Activated CD4-positive, CD25-positive, alpha-beta regulatory T cell treated with anti-CD3 and anti-CD28 coated beads, Interleukin-2, amount 50 U/mL, for 24 hours (primary cell): ENCODE measurements around the gene AVPI1.
A peak's percentile ranks its signal among the peaks of the same experiment; 100 is the strongest.
"Not testable (repeated sequence)": the region's sequence is repeated elsewhere in the genome, so short reads cannot be mapped to it uniquely, and the experiment has no call there.

Experiments
- ATAC-seq, 2 donors: fragments of 150-1000 bp; cut with Tn5 transposase; one replicate each; pipeline ENCODE4 v1.10.0; 2021; ENCODE audit warnings: mild to moderate bottlenecking in 1 of 2, moderate library complexity in 1 of 2

AVPI1 gene

GRCh38 chr10:97640174-97640867 lies 46.7 kb downstream of the AVPI1 start, which contains the start of gene PI4K2A:
Gene PI4K2A (plus strand): TSS chr10:97640671. CDS start chr10:97640743, 72 bp downstream.
- peak; percentile 99 for ATAC-seq

- not testable (repeated sequence) for ATAC-seq
These were observed 48.0 kb downstream of the AVPI1 start for GRCh38 chr10:97639090-97639489.

GRCh38 chr10:97635577-97635976 lies 51.5 kb downstream of the AVPI1 start:
- ATAC-seq, result no peak

- ATAC-seq, result no peak
These were observed 53.1 kb downstream of the AVPI1 start for GRCh38 chr10:97633921-97634320.

GRCh38 chr10:97632949-97633884 lies 53.8 kb downstream of the AVPI1 start, which contains the start of gene MORN4:
Gene MORN4 (minus strand): TSS chr10:97633500. CDS start chr10:97619653, 13,847 bp downstream.
- peak; percentile 100 for ATAC-seq

GRCh38 chr10:97631098-97631497 lies 55.9 kb downstream of the AVPI1 start:
- ATAC-seq, result no peak

GRCh38 chr10:97629289-97629688 lies 57.8 kb downstream of the AVPI1 start:
- no peak for ATAC-seq

GRCh38 chr10:97628228-97628627 lies 58.8 kb downstream of the AVPI1 start:
- ATAC-seq, result no peak

GRCh38 chr10:97627731-97628130 lies 59.3 kb downstream of the AVPI1 start:
- no peak for ATAC-seq
